ENCODE data around the gene SORCS1.

DNA sequence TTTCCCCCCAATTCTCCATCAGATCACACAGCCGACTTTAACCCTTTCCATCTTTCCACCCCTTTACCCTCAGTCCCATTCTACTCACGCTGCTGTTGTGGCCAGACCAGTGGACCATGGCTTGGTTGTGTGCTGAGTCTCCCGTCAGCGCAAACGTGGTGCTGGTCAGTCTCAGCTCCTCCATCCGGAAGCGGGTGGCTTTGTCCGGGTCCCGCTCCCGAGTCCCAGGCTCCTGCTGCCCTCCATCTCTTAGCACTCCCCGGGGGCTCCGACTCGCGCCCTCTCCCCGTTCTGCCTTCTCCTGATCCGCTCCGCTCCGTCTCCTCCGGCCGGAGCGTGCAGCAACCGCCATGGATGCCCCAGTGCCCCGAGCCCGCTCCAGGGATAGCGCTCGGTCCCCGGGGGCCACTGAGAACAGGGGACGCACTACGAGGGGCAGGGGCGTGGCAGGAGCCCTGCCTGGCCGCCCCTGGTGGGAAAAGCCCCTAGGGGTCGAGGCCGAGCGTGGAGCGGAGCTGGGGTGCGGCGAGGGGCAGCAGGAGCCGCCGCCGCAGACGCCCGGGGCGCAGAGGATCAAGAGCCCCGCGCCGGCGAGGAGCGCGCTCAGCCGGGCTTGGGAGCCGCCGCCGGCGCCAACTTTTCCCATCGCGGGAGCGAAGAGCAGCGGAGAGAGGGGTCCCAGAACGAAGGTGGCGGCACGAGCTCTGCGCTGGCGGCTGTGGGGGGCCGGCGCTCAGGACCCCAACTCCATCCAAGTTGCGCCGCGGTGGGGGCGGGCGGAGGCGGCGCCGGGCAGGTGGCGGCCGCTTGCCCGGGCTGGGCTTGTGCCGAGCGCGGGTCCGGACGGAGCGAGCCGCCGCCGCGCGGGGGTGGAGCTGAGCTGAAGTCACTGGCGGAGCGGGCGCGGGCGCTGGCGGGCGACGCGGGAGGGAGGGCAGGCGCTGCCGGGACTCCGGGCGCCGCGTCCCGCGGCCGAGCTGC lies at the start of gene SORCS1:
- TF ChIP-seq, protein P1, sequence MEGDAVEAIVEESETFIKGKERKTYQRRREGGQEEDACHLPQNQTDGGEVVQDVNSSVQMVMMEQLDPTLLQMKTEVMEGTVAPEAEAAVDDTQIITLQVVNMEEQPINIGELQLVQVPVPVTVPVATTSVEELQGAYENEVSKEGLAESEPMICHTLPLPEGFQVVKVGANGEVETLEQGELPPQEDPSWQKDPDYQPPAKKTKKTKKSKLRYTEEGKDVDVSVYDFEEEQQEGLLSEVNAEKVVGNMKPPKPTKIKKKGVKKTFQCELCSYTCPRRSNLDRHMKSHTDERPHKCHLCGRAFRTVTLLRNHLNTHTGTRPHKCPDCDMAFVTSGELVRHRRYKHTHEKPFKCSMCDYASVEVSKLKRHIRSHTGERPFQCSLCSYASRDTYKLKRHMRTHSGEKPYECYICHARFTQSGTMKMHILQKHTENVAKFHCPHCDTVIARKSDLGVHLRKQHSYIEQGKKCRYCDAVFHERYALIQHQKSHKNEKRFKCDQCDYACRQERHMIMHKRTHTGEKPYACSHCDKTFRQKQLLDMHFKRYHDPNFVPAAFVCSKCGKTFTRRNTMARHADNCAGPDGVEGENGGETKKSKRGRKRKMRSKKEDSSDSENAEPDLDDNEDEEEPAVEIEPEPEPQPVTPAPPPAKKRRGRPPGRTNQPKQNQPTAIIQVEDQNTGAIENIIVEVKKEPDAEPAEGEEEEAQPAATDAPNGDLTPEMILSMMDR (IDR thresholded peaks at IDR 0.05): no peak
- TF ChIP-seq POLR2A (IDR thresholded peaks at IDR 0.05): no peak
